Trophoblast cell (in vitro differentiated cells and primary cell): ENCODE measurements around the gene AAK1.

ENCODE experiments used
- DNase-seq, 2 donors: peaks; one replicate each; pipeline ENCODE4 v3.0.0-alpha.2; 2016
- H2AFZ ChIP-seq: 2 replicates; pipeline ENCODE4 v1.6.1; 2013; ENCODE audit warnings: low read length, moderate library complexity, mild to moderate bottlenecking; ENCODE audit not compliant: insufficient read depth, poor library complexity
- H2AK5ac ChIP-seq: 2 replicates; pipeline ENCODE4 v1.6.1; 2013; ENCODE audit warnings: mild to moderate bottlenecking, low read length
- H2BK120ac ChIP-seq: 2 replicates; pipeline ENCODE4 v1.6.1; 2013; ENCODE audit warnings: low read length, mild to moderate bottlenecking, moderate library complexity; ENCODE audit not compliant: insufficient read depth, poor library complexity
- H2BK12ac ChIP-seq: 2 replicates; pipeline ENCODE4 v1.6.1; 2013; ENCODE audit warnings: mild to moderate bottlenecking, low read length, moderate library complexity
- H2BK5ac ChIP-seq: 2 replicates; pipeline ENCODE4 v1.6.1; 2013; ENCODE audit warnings: low read length, low read depth, moderate library complexity, mild to moderate bottlenecking; ENCODE audit not compliant: poor library complexity
- H3K14ac ChIP-seq: 2 replicates; pipeline ENCODE4 v1.6.1; 2013; ENCODE audit warnings: mild to moderate bottlenecking, low read length
- H3K18ac ChIP-seq: 2 replicates; pipeline ENCODE4 v1.6.1; 2013; ENCODE audit warnings: mild to moderate bottlenecking, low read length
- H3K23ac ChIP-seq: 2 replicates; pipeline ENCODE4 v1.6.1; 2013; ENCODE audit warnings: low read length
- H3K27ac ChIP-seq: 2 replicates; pipeline ENCODE4 v1.5.1; 2013; ENCODE audit warnings: low read depth, mild to moderate bottlenecking, inconsistent platforms, low read length, moderate library complexity
- H3K27me3 ChIP-seq: 2 replicates; pipeline ENCODE4 v1.6.1; 2013; ENCODE audit warnings: inconsistent platforms, mild to moderate bottlenecking, low read length, moderate library complexity; ENCODE audit not compliant: insufficient read depth
- H3K36me3 ChIP-seq, 2 experiments: 1 replicate in 1 of 2; 2 replicates in 1 of 2; pipeline ENCODE4 v1.6.1; 2013; ENCODE audit warnings: low read length in 2 of 2, mild to moderate bottlenecking in 2 of 2, moderate library complexity in 1 of 2; ENCODE audit not compliant: insufficient read depth in 2 of 2, control insufficient read depth in 1 of 2
- H3K4ac ChIP-seq: 2 replicates; pipeline ENCODE4 v1.6.1; 2013; ENCODE audit warnings: low read depth, mild to moderate bottlenecking, low read length, moderate library complexity
- H3K4me1 ChIP-seq, 2 experiments: 1 replicate in 1 of 2; 2 replicates in 1 of 2; pipeline ENCODE4 v1.6.1; 2013; ENCODE audit warnings: low read length in 2 of 2, mild to moderate bottlenecking in 2 of 2, moderate library complexity in 1 of 2; ENCODE audit not compliant: insufficient read depth in 2 of 2, control insufficient read depth in 1 of 2
- H3K4me2 ChIP-seq: 2 replicates; pipeline ENCODE4 v1.6.1; 2013; ENCODE audit warnings: inconsistent platforms, mild to moderate bottlenecking, low read length, moderate library complexity
- H3K4me3 ChIP-seq: 2 replicates; pipeline ENCODE4 v1.5.1; 2013; ENCODE audit warnings: mild to moderate bottlenecking, low read depth, low read length, inconsistent platforms
- H3K79me1 ChIP-seq: one replicate; pipeline ENCODE4 v1.6.1; 2013; ENCODE audit warnings: low read length
- H3K79me2 ChIP-seq: 2 replicates; pipeline ENCODE4 v1.6.1; 2013; ENCODE audit warnings: low read length, mild to moderate bottlenecking; ENCODE audit not compliant: control insufficient read depth, insufficient read depth, poor library complexity
- H3K9ac ChIP-seq: 2 replicates; pipeline ENCODE4 v1.6.1; 2013; ENCODE audit warnings: mild to moderate bottlenecking, low read length
- H3K9me3 ChIP-seq: 2 replicates; pipeline ENCODE4 v1.6.1; 2013; ENCODE audit warnings: low read depth, mild to moderate bottlenecking, control low read depth, inconsistent platforms, low read length; ENCODE audit not compliant: insufficient read depth
- H4K12ac ChIP-seq: 2 replicates; pipeline ENCODE4 v1.6.1; 2013; ENCODE audit warnings: low read depth, mild to moderate bottlenecking, low read length, moderate library complexity
- H4K8ac ChIP-seq: 2 replicates; pipeline ENCODE4 v1.6.1; 2013; ENCODE audit warnings: low read depth, mild to moderate bottlenecking, low read length, moderate library complexity
- H4K91ac ChIP-seq: one replicate; pipeline ENCODE4 v1.6.1; 2013; ENCODE audit warnings: low read depth, mild to moderate bottlenecking, low read length, moderate library complexity
- WGBS: extraction: QIAGEN DNeasy Blood & Tissue Kit; methylation state at CpG from one replicate; pipeline ENCODE4 v1.1.7; 2013; ENCODE audit warnings: missing lambda C conversion rate; ENCODE audit not compliant: insufficient read length, insufficient coverage; ENCODE audit errors: extremely low coverage; 5-methylcytosine and 5-hydroxymethylcytosine counted together

The AAK1 gene

DNA sequence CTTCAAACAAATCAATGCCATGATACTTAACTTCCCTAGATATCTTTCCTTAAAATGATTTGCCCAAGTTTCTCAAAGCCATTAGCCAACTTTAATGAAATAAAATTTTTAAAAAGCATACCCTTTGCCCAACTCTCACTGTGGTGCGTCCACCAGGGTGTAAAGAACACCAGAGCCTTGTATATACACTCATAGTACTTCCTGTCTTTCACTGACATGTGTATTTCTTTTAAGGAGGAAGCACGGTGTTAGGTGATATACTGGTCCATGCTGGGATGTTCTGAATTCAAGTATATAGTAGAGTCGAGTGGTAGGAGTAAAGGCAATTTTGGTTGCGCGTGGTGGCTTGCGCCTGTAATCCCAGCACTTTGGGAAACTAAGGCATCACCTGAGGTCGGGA is 22.7 kb downstream of the AAK1 start:
- Histone ChIP-seq H3K4me2 (no peak overlapping the region), H3K36me3 (no peaks in the 10 kb centered on the region), H3K14ac (no peak overlapping the region), H3K23ac (no peak overlapping the region), H3K4ac (peak overlapping the region; percentile 42), H3K27me3 (no peaks in the 10 kb centered on the region), H4K91ac (no peak overlapping the region), H3K4me3 (no peak overlapping the region), H3K18ac (no peak overlapping the region), H2AFZ (no peak overlapping the region), H2BK12ac (no peak overlapping the region), H3K27ac (no peak overlapping the region), H4K8ac (no peak overlapping the region), H3K4me1 (peaks cover 7 to 17% of the 10 kb centered on the region in 2 experiments), H3K9ac (no peak overlapping the region), H3K79me1 (peaks cover 5% of the 10 kb centered on the region), H3K79me2 (peaks cover 7% of the 10 kb centered on the region), H2AK5ac (no peak overlapping the region), H4K12ac (no peak overlapping the region), H2BK120ac (no peak overlapping the region), H3K9me3 (peaks cover 2% of the 10 kb centered on the region), H2BK5ac (no peak overlapping the region)
- no CpG with 5 or more reads among the region's 7 CpGs for WGBS
- no peak for DNase-seq

DNA sequence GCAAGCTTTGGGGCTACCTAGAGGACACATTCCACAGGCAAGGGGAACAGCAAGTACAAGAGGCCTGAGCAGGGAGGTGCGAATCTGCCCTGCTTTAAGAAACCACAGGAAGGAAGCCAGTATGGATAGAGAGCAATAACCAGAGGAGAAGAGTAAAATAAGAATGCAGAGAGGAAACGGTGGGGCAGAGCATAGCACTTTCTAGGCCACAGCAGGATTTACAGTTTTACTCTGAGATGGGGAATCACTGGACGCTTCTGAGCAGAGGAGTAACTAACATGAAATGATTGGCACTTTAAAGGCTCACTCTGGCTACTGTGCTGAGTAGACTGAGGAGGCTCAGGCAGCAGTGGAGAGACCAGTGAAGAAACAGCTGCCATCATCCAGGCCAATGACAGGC is 23.8 kb downstream of the AAK1 start:
- Histone ChIP-seq H3K23ac (no peak overlapping the region), H2BK5ac (no peak overlapping the region), H3K4ac (no peak overlapping the region), H3K18ac (no peak overlapping the region), H4K8ac (no peak overlapping the region), H3K4me1 (peaks cover 11 to 27% of the 10 kb centered on the region in 2 experiments), H3K79me1 (peaks cover 8% of the 10 kb centered on the region), H2AFZ (no peak overlapping the region), H2BK12ac (no peak overlapping the region), H3K4me3 (no peak overlapping the region), H2AK5ac (no peak overlapping the region), H3K27me3 (no peaks in the 10 kb centered on the region), H3K9ac (no peak overlapping the region), H3K14ac (no peak overlapping the region), H3K27ac (no peak overlapping the region), H2BK120ac (no peak overlapping the region), H4K12ac (no peak overlapping the region), H4K91ac (no peak overlapping the region), H3K4me2 (no peak overlapping the region), H3K9me3 (peaks cover 2% of the 10 kb centered on the region), H3K36me3 (no peaks in the 10 kb centered on the region), H3K79me2 (peaks cover 6% of the 10 kb centered on the region)
- no CpG with 5 or more reads among the region's 3 CpGs for WGBS
- DNase-seq = no peak

DNA sequence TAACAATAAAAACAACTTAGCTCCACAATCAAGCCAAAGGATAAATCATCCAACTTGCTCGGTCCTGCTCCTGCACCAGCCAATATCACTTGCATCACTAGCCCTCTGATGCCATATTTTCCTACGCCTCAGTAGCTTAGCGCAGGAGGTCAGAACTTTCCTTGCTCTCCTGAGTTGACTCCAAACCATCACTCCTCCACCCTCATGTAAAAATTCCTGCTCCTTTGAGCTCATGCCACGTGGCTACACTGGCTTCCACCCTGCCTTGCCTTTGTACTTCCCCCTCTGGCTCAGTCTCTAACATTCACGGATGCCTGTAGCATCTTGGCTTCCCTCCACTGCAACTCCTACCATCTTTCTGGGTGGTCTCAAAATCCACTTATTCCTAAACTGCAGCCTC is 25.2 kb downstream of the AAK1 start:
- no peak overlapping the region for H4K8ac ChIP-seq
- H2AFZ ChIP-seq = no peak overlapping the region
- peaks cover 13% of the 10 kb centered on the region for H3K79me1 ChIP-seq
- peaks cover 7% of the 10 kb centered on the region for H3K79me2 ChIP-seq
- no peak overlapping the region for H2AK5ac ChIP-seq
- H3K4me3 ChIP-seq = no peak overlapping the region
- peak overlapping the region; percentile 48 for H3K23ac ChIP-seq
- no peak overlapping the region for H4K12ac ChIP-seq
- H3K4me2 ChIP-seq = no peak overlapping the region
- H3K4me1 ChIP-seq = peaks cover 15 to 33% of the 10 kb centered on the region in 2 experiments
- H3K18ac ChIP-seq = no peak overlapping the region
- no peak overlapping the region for H2BK12ac ChIP-seq
- peak; percentile 35 to 72 for DNase-seq
- peaks cover 2% of the 10 kb centered on the region for H3K9me3 ChIP-seq
- no peaks in the 10 kb centered on the region for H3K36me3 ChIP-seq
- no peaks in the 10 kb centered on the region for H3K27me3 ChIP-seq
- no peak overlapping the region for H3K9ac ChIP-seq
- H4K91ac ChIP-seq = no peak overlapping the region
- H2BK120ac ChIP-seq = no peak overlapping the region
- no peak overlapping the region for H3K27ac ChIP-seq
- H2BK5ac ChIP-seq = no peak overlapping the region
- peak overlapping the region; percentile 2 for H3K4ac ChIP-seq
- WGBS = no CpG with 5 or more reads among the region's 5 CpGs
- H3K14ac ChIP-seq = no peak overlapping the region

- Histone ChIP-seq H3K4me1 (peaks cover 15 to 33% of the 10 kb centered on the region in 2 experiments), H2BK12ac (no peak overlapping the region), H3K9me3 (peaks cover 2% of the 10 kb centered on the region), H3K4me2 (no peak overlapping the region), H3K23ac (no peak overlapping the region), H3K4me3 (no peak overlapping the region), H3K14ac (no peak overlapping the region), H2AFZ (no peak overlapping the region), H3K27ac (peak overlapping the region; percentile 22), H4K91ac (no peak overlapping the region), H3K18ac (no peak overlapping the region), H3K79me1 (peaks cover 13% of the 10 kb centered on the region), H4K8ac (no peak overlapping the region), H3K36me3 (no peaks in the 10 kb centered on the region), H3K9ac (no peak overlapping the region), H2BK120ac (no peak overlapping the region), H2BK5ac (no peak overlapping the region), H3K27me3 (no peaks in the 10 kb centered on the region), H3K79me2 (peaks cover 7% of the 10 kb centered on the region), H3K4ac (no peak overlapping the region), H4K12ac (no peak overlapping the region), H2AK5ac (no peak overlapping the region)
- WGBS = no CpG with 5 or more reads among the region's 1 CpG
- no peak for DNase-seq
Measured at GRCh38 chr2:69617744-69618143, 25.8 kb downstream of the AAK1 start.
